Spinal cord (tissue), 10 donors: ENCODE measurements around the gene VPS4A. TPM values are rescaled to one million over a fixed set of nuclear protein-coding genes. Genes with fewer than 3 reads are reported as not detected.

ENCODE experiments used
- DNase-seq, 6 donors: peaks; one replicate each; pipeline versions ENCODE4 v3.0.0 to v3.0.0-alpha.2; 2013 to 2015; ENCODE audit warnings: low spot score in 6 of 6, low read depth in 4 of 6
- H3K27ac ChIP-seq: one replicate; pipeline ENCODE4 v1.5.1; 2013; ENCODE audit warnings: low read depth, low read length, control low read depth
- H3K27me3 ChIP-seq: one replicate; pipeline ENCODE4 v1.6.1; 2013; ENCODE audit warnings: low read length; ENCODE audit not compliant: control insufficient read depth, insufficient read depth
- H3K36me3 ChIP-seq: one replicate; pipeline ENCODE4 v1.6.1; 2013; ENCODE audit warnings: low read length; ENCODE audit not compliant: control insufficient read depth, insufficient read depth
- H3K4me1 ChIP-seq: one replicate; pipeline ENCODE4 v1.6.1; 2013; ENCODE audit warnings: low read length; ENCODE audit not compliant: control insufficient read depth, insufficient read depth
- H3K4me3 ChIP-seq: one replicate; pipeline ENCODE4 v1.5.1; 2013; ENCODE audit warnings: low read depth, low read length, control low read depth
- H3K9me3 ChIP-seq: one replicate; pipeline ENCODE4 v1.6.1; 2013; ENCODE audit warnings: low read length; ENCODE audit not compliant: control insufficient read depth, insufficient read depth
- WGBS: methylation state at CpG from one replicate; pipeline ENCODE4 v1.1.5; 2013; ENCODE audit warnings: missing lambda C conversion rate; ENCODE audit not compliant: insufficient coverage; 5-methylcytosine and 5-hydroxymethylcytosine counted together
- polyA plus RNA-seq, 2 donors: library from polyadenylated mRNA; unstranded; fragments of 120-200 nt; gene quantifications; one replicate each; pipeline ENCODE4 v1.2.1, GENCODE V29; 2013; ENCODE audit not compliant: insufficient read length in 2 of 2
- total RNA-seq, 2 donors: library from RNA; depleted of rRNA in 1 of 2; stranded (reverse); fragments of 120-200 nt in 1 of 2; fragments of >200 nt in 1 of 2; gene quantifications; one replicate each; pipeline versions ENCODE4 v1.2.3 to v1.2.4, GENCODE V29; 2013 to 2014
- donor health status: healthy.

Gene VPS4A
- total and polyA plus RNA-seq, 4 donors, result 23.3 to 76.2 (median 45.6) TPM

- no peak for DNase-seq
- 88% methylated on average over 3 of the region's 4 CpGs for WGBS
- Histone ChIP-seq H3K27me3 (no peaks in the 10 kb centered on the region), H3K36me3 (peaks cover 13% of the 10 kb centered on the region), H3K4me1 (no peaks in the 10 kb centered on the region), H3K27ac (no peak overlapping the region), H3K9me3 (no peaks in the 10 kb centered on the region), H3K4me3 (no peak overlapping the region)
These were observed 9.3 kb upstream of the VPS4A start for GRCh38 chr16:69301861-69302260.

GRCh38 chr16:69302301-69302700 lies 8.8 kb upstream of the VPS4A start:
- Histone ChIP-seq H3K27ac (no peak overlapping the region), H3K27me3 (no peaks in the 10 kb centered on the region), H3K4me1 (no peaks in the 10 kb centered on the region), H3K9me3 (no peaks in the 10 kb centered on the region), H3K36me3 (peaks cover 13% of the 10 kb centered on the region), H3K4me3 (no peak overlapping the region)
- WGBS, result 88% methylated on average over 2 of the region's 4 CpGs
- no peak for DNase-seq

GRCh38 chr16:69306031-69306430 lies 5.1 kb upstream of the VPS4A start:
- no peak overlapping the region for H3K4me3 ChIP-seq
- H3K9me3 ChIP-seq, result no peaks in the 10 kb centered on the region
- WGBS, result no CpG with 5 or more reads among the region's 1 CpG
- no peak overlapping the region for H3K27ac ChIP-seq
- H3K27me3 ChIP-seq, result no peaks in the 10 kb centered on the region
- no peak for DNase-seq
- H3K36me3 ChIP-seq, result peaks cover 2% of the 10 kb centered on the region
- peaks cover 15% of the 10 kb centered on the region for H3K4me1 ChIP-seq

- no CpG with 5 or more reads among the region's 1 CpG for WGBS
These were observed 4.1 kb upstream of the VPS4A start for GRCh38 chr16:69307091-69307490.

GRCh38 chr16:69307856-69308255 lies 3.3 kb upstream of the VPS4A start:
- WGBS, result 90% methylated on average over 2 of the region's 2 CpGs
- Histone ChIP-seq H3K27me3 (no peaks in the 10 kb centered on the region), H3K4me3 (no peak overlapping the region), H3K36me3 (peaks cover 2% of the 10 kb centered on the region), H3K4me1 (peaks cover 25% of the 10 kb centered on the region), H3K27ac (no peak overlapping the region), H3K9me3 (no peaks in the 10 kb centered on the region)
- no peak for DNase-seq

More at GRCh38 chr16:69307091-69307490, 4.1 kb upstream of the VPS4A start:
- Histone ChIP-seq H3K4me1 (peaks cover 19% of the 10 kb centered on the region), H3K36me3 (peaks cover 2% of the 10 kb centered on the region), H3K4me3 (no peak overlapping the region), H3K27me3 (no peaks in the 10 kb centered on the region), H3K27ac (no peak overlapping the region), H3K9me3 (no peaks in the 10 kb centered on the region)
- DNase-seq, result no peak

GRCh38 chr16:69309316-69309715 lies 1.8 kb upstream of the VPS4A start:
- peaks cover 25% of the 10 kb centered on the region for H3K4me1 ChIP-seq
- H3K36me3 ChIP-seq, result peaks cover 12% of the 10 kb centered on the region
- no peaks in the 10 kb centered on the region for H3K27me3 ChIP-seq
- peak in 5 of 6 donors; percentile 62 to 87 (median 74) for DNase-seq
- WGBS, result 18% methylated on average over 7 of the region's 12 CpGs
- peak overlapping the region; percentile 82 for H3K27ac ChIP-seq
- no peaks in the 10 kb centered on the region for H3K9me3 ChIP-seq
- no peak overlapping the region for H3K4me3 ChIP-seq

GRCh38 chr16:69311533-69312387 lies 610 bp downstream of the VPS4A start:
- DNase-seq, result peak in 1 of 6 donors; percentile 9
- Histone ChIP-seq H3K27me3 (no peaks in the 10 kb centered on the region), H3K4me3 (peak overlapping the region; percentile 56), H3K9me3 (no peaks in the 10 kb centered on the region), H3K4me1 (peaks cover 31% of the 10 kb centered on the region), H3K27ac (peak overlapping the region; percentile 47), H3K36me3 (peaks cover 34% of the 10 kb centered on the region)
- WGBS, result 2% methylated on average over 59 of the region's 59 CpGs

- DNase-seq, result no peak
- peaks cover 50% of the 10 kb centered on the region for H3K36me3 ChIP-seq
- H3K27me3 ChIP-seq, result no peaks in the 10 kb centered on the region
- no peak overlapping the region for H3K27ac ChIP-seq
- 86% methylated on average over 4 of the region's 5 CpGs for WGBS
- no peaks in the 10 kb centered on the region for H3K9me3 ChIP-seq
- no peak overlapping the region for H3K4me3 ChIP-seq
- H3K4me1 ChIP-seq, result peaks cover 31% of the 10 kb centered on the region
These were observed 2.3 kb downstream of the VPS4A start for GRCh38 chr16:69313469-69313868.

- 83% methylated on average over 10 of the region's 11 CpGs for WGBS
These were observed 3.4 kb downstream of the VPS4A start for GRCh38 chr16:69314534-69314933.

More at GRCh38 chr16:69314534-69314933, 3.4 kb downstream of the VPS4A start:
- Histone ChIP-seq H3K36me3 (peaks cover 61% of the 10 kb centered on the region), H3K4me3 (no peak overlapping the region), H3K9me3 (no peaks in the 10 kb centered on the region), H3K27me3 (no peaks in the 10 kb centered on the region), H3K27ac (no peak overlapping the region), H3K4me1 (peaks cover 29% of the 10 kb centered on the region)
- DNase-seq, result no peak
